HG02970 (cell line): ENCODE measurements around the gene SOWAHB.

Experiments used
- ATAC-seq: cut with Tn5 transposase; IDR thresholded peaks from one replicate; pipeline ENCODE4 v1.9.1; 2021; ENCODE audit warnings: mild to moderate bottlenecking, moderate library complexity, moderate number of reproducible peaks; ENCODE audit not compliant: unreplicated experiment, low FRiP score

The SOWAHB gene

DNA sequence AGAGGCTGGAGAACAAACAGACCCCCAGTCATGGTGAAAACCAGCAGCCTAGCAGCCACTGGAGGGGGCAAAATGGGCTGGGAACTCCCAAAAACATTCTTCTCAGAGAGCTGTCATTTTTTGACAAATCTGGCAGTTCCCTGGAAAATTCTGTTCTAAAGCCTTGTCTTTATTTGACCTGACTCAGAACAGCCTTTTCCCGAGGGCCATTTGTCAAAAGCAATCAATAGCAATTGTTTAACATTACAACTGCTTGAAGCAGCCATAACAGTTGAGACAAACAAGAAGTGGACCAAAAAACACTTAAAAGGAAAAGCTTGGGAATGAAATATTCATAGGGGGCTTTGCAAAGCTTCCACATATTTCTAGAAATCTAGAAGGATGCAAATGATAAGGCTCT lies 39.6 kb downstream of the SOWAHB start:
- ATAC-seq: no peak

DNA sequence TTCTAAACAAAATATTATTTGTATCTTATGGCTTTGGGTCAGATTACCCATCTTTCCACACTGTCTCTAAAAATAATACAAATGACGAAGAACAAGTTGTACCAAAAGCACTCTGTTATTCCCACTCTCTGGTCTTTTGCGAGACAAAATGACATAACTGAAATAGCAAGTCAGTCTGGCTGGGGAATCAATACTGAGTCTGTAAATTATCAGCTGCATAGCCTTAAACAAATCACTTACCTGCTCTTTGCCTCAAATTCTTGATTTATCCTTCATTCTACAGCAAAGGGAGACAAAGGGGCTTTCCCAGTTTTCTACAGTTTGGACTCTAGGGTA lies 40.9 kb downstream of the SOWAHB start:
- no peak for ATAC-seq

- ATAC-seq: no peak
These were observed 41.5 kb downstream of the SOWAHB start for GRCh38 chr4:76856243-76857073.

DNA sequence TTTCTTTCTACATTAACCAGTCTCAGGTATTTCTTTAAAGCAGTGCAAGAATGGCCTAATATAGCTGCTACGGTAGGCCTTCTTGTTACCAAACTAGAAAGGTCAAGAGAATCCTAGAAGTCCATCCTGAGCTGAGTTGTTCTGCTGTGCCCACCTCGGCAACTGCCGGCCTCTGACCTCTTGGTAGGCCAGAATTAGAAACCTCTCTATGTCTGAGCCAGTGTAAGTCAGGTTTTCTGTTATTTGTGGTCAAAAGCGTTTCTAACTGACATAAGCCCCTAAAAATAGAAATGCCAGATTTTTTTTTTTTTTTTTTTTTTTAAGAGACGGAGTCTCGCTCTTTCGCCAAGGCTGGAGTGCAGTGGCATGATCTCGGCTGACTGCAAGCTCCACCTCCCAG lies 43.1 kb downstream of the SOWAHB start:
- ATAC-seq: no peak

GRCh38 chr4:76851375-76851774 lies 46.6 kb downstream of the SOWAHB start:
- ATAC-seq: no peak

- no peak for ATAC-seq
These were observed 47.9 kb downstream of the SOWAHB start for GRCh38 chr4:76850010-76850441.
